PC-3 (cell line): ENCODE data around the gene TSC22D4. TPM values are rescaled to one million over a fixed set of nuclear protein-coding genes. Genes with fewer than 3 reads are reported as not detected.

Experiments used
- ATAC-seq: fragments of 200-7000 bp; cut with Tn5 transposase; 2 replicates; pipeline ENCODE4 v1.9.1; 2020; ENCODE audit warnings: mild to moderate bottlenecking, moderate library complexity
- BruUV-seq: library from RNA; stranded (reverse); fragments of 400-500 nt; replicated peaks from 2 replicates; lab custom pipeline; 2021; lab: Mats Ljungman, UMichigan
- CTCF ChIA-PET: fragments of 300-600 bp; sonication (Branson Sonifier 250); formaldehyde crosslinking; loops from one replicate; lab custom pipeline; 2022; ENCODE audit warnings: antibody characterized with exemption; lab: Charles Lee
- POLR2A ChIA-PET: fragments of 300-600 bp; sonication (Branson Sonifier 250); formaldehyde crosslinking; loops from one replicate; lab custom pipeline; 2022; ENCODE audit warnings: antibody characterized with exemption; ENCODE audit not compliant: unreplicated experiment; lab: Charles Lee
- DNase-seq: peaks from one replicate; pipeline ENCODE4 v3.0.0-alpha.2; 2015
- H2AFZ ChIP-seq: fragments of 300-600 bp; sonication (generic); 2 replicates; pipeline ENCODE4 v1.6.0; 2016; ENCODE audit warnings: antibody characterized with exemption, low read length
- H3F3A ChIP-seq: fragments of 300-600 bp; sonication (generic); one replicate; pipeline ENCODE4 v1.6.0; 2017; ENCODE audit warnings: antibody characterized with exemption, low read length, control low read depth, mild to moderate bottlenecking; ENCODE audit not compliant: unreplicated experiment
- H3K27ac ChIP-seq: fragments of 300-600 bp; sonication (generic); 2 replicates; pipeline ENCODE4 v1.5.1; 2016; ENCODE audit warnings: mild to moderate bottlenecking, low read length
- H3K27me3 ChIP-seq: fragments of 300-600 bp; sonication (generic); 2 replicates; pipeline ENCODE4 v1.6.1; 2016; ENCODE audit warnings: low read length, mixed read lengths
- H3K36me3 ChIP-seq: fragments of 300-600 bp; sonication (generic); 2 replicates; pipeline ENCODE4 v1.6.1; 2016; ENCODE audit warnings: low read depth, mixed run types, low read length, mixed read lengths
- H3K4me1 ChIP-seq: fragments of 300-600 bp; sonication (generic); 2 replicates; pipeline ENCODE4 v1.5.1; 2016; ENCODE audit warnings: low read length; ENCODE audit not compliant: insufficient read depth
- H3K4me2 ChIP-seq: fragments of 300-600 bp; sonication (generic); 2 replicates; pipeline ENCODE4 v1.6.0; 2016; ENCODE audit warnings: low read length
- H3K4me3 ChIP-seq: fragments of 300-600 bp; sonication (generic); 2 replicates; pipeline ENCODE4 v1.5.1; 2016; ENCODE audit warnings: mild to moderate bottlenecking, low read length, mixed read lengths
- H3K79me2 ChIP-seq: fragments of 300-600 bp; sonication (generic); 2 replicates; pipeline ENCODE4 v1.6.1; 2017; ENCODE audit warnings: low read length, mixed read lengths
- H3K9ac ChIP-seq: fragments of 300-600 bp; sonication (generic); 2 replicates; pipeline ENCODE4 v1.6.0; 2016; ENCODE audit warnings: mild to moderate bottlenecking, low read length
- H3K9me2 ChIP-seq: fragments of 300-600 bp; sonication (generic); replicated peaks from 2 replicates; pipeline ENCODE4 v1.6.1; 2016; ENCODE audit warnings: mixed run types, low read length, mixed read lengths
- H3K9me3 ChIP-seq: fragments of 300-600 bp; sonication (generic); 2 replicates; pipeline ENCODE4 v1.6.1; 2016; ENCODE audit warnings: low read length, mixed read lengths
- H4K20me1 ChIP-seq: fragments of 300-600 bp; sonication (generic); 2 replicates; pipeline ENCODE4 v1.6.1; 2016; ENCODE audit warnings: low read length, mixed read lengths
- EZH2 ChIP-seq: fragments of 300-600 bp; sonication (generic); IDR thresholded peaks from one replicate; pipeline ENCODE4 v1.6.1; 2017; ENCODE audit warnings: antibody characterized with exemption, mild to moderate bottlenecking, low read length; ENCODE audit not compliant: unreplicated experiment
- EZH2phosphoT487 ChIP-seq: fragments of 300-600 bp; sonication (generic); IDR thresholded peaks from 2 replicates; pipeline ENCODE4 v1.6.1; 2018; ENCODE audit warnings: mild to moderate bottlenecking, antibody characterized with exemption, low read length, borderline replicate concordance
- intact Hi-C: fragments of 100-400 bp; cut with micrococcal nuclease; formaldehyde crosslinking; loops from 2 replicates; pipeline ENCODE4 v1.9.0; 2023
- total RNA-seq: library from RNA; depleted of rRNA; stranded (reverse); fragments of >200 nt; gene quantifications from 2 replicates; pipeline ENCODE4 v1.2.3, GENCODE V29; 2014
- TF ChIP-seq, protein P1 (sequence below): fragments of 300-600 bp; sonication (generic); conservative IDR thresholded peaks from 2 replicates; pipeline ENCODE4 v1.5.1; 2017; ENCODE audit warnings: antibody characterized with exemption, low read depth, mild to moderate bottlenecking, low read length

The TSC22D4 gene
- total RNA-seq, 1 experiment from 2014 or later = 57.1 TPM

DNA sequence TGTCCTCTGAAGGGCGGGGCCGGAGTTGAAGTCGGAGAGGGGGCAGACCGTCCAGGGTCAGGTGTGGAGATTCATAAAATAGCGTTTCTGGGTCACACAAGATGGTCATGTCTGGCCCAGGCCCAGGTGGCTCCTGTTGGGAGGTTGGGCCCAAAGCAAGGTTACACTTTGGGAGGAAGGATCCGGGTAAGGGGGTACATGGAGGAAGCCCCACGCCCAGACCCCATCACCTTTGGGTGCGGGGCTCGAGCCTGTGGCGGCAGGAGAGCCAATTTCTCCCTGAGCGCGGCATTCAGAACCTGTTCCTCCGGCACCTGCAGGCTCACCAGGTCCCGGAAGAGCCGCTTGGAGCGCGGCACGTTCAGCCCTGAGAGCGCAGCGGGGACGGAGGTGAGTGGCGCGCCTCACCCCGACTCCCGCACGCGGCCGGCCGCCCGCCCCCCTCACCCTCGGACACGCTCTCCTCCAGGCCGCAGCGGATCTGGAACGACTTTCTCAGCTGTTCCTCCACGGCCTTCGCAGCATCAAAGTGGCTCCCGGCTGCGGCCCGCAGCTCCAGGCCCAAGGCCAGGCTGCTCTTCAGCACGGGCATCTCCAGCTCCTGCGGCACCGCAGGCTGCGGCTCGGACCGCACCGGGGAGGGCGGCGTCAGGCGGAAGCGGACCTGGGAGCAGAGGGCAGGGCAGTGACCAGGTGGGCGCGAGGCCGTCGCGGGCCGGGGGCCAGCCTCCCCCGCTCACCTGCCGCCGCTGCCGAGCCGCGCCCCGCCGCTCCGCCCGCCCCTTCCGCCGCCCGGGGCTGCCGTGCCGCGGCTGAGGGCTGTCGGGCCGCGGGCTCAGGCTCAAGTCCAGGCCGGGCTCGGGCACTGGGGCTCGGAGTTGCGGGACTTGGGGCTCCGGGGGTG lies 43.4 kb downstream of the TSC22D4 start:
- BruUV-seq = TSS peak; percentile 54
- POLR2A ChIA-PET = interaction anchor here (1.0 kb wide), 1 partner anchor 177 kb away, joined by 4 read pairs; the partner anchor contains the start of gene MOSPD3
- H3K79me2 ChIP-seq = peaks cover 52% of the 10 kb centered on the region
- H3K27ac ChIP-seq = peak overlapping the region; percentile 82
- H3K36me3 ChIP-seq = peaks cover 22% of the 10 kb centered on the region
- CTCF ChIA-PET = interaction anchor here (0.5 kb wide), 1 partner anchor 11 kb away, joined by 6 read pairs; no protein-coding TSS in a partner anchor
- H3K4me3 ChIP-seq = peak overlapping the region; percentile 97
- H3K9ac ChIP-seq = peak overlapping the region; percentile 86
- H3K4me2 ChIP-seq = peak overlapping the region; percentile 97
- intact Hi-C loops = no loop called here
- ATAC-seq (peak; percentile 54), DNase-seq (peak; percentile 37)
- peak overlapping the region; percentile 72 for H2AFZ ChIP-seq
- no peaks in the 10 kb centered on the region for H4K20me1 ChIP-seq
- peaks cover 30% of the 10 kb centered on the region for H3K4me1 ChIP-seq
- no peaks in the 10 kb centered on the region for H3K9me2 ChIP-seq
- peak; percentile 55; the same call in 1 of the 2 replicates for TF ChIP-seq EZH2phosphoT487
- TF ChIP-seq, protein P1, sequence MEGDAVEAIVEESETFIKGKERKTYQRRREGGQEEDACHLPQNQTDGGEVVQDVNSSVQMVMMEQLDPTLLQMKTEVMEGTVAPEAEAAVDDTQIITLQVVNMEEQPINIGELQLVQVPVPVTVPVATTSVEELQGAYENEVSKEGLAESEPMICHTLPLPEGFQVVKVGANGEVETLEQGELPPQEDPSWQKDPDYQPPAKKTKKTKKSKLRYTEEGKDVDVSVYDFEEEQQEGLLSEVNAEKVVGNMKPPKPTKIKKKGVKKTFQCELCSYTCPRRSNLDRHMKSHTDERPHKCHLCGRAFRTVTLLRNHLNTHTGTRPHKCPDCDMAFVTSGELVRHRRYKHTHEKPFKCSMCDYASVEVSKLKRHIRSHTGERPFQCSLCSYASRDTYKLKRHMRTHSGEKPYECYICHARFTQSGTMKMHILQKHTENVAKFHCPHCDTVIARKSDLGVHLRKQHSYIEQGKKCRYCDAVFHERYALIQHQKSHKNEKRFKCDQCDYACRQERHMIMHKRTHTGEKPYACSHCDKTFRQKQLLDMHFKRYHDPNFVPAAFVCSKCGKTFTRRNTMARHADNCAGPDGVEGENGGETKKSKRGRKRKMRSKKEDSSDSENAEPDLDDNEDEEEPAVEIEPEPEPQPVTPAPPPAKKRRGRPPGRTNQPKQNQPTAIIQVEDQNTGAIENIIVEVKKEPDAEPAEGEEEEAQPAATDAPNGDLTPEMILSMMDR = no peak
- H3K27me3 ChIP-seq = no peaks in the 10 kb centered on the region
- no peaks in the 10 kb centered on the region for H3K9me3 ChIP-seq
- peaks cover 9% of the 10 kb centered on the region for H3F3A ChIP-seq

DNA sequence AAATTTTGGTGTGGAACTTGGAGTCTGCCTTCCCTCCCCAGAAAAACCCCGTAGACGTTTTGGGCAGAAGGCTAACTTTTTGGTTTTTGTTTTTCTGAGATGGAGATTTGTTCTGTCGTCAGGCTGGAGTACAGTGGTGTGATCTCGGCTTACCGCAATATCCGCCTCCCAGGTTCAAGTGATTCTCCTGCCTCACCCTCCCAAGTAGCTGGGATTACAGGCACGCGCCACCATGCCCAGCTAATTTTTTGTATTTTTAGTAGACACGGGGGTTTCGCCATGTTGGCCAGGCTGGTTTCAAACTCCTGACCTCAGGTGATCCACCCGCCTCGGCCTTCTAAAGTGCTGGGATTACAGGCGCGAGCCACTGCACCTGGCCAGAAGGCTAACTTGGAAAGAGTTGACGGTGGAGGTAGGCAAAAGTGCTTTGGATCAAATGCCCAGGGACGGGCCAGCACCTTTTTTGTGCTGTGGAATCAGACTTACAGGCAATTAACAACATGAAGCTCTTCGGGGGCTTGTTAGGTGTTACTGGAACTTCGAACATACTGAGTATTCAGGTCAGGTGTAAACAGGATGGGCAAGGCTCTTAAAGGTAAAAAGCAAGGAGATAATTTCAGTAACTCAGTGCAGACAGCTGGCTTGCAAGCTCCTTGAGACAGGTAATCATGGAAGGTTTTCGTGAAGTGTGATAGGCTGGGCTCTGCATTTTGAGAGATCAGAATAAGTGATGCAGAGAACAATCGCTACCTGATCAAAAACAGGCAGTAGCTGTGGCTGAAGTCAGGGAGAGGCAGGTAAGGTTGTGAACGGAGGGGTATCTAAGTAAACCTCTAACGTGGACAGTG lies 44.5 kb downstream of the TSC22D4 start:
- DNase-seq (no peak), ATAC-seq (no peak)
- CTCF ChIA-PET = no interaction called here
- H3K9me2 ChIP-seq = no peaks in the 10 kb centered on the region
- TF ChIP-seq EZH2 = no peak
- TF ChIP-seq EZH2phosphoT487 = no peak
- TF ChIP-seq, protein P1 = no peak
- H3K4me2 ChIP-seq = peak overlapping the region; percentile 97
- peak overlapping the region; percentile 97 for H3K4me3 ChIP-seq
- no peak overlapping the region for H2AFZ ChIP-seq
- H3F3A ChIP-seq = peaks cover 9% of the 10 kb centered on the region
- no peaks in the 10 kb centered on the region for H4K20me1 ChIP-seq
- H3K9ac ChIP-seq = peak overlapping the region; percentile 86
- H3K4me1 ChIP-seq = peaks cover 34% of the 10 kb centered on the region
- no peaks in the 10 kb centered on the region for H3K27me3 ChIP-seq
- no peaks in the 10 kb centered on the region for H3K9me3 ChIP-seq
- no peak overlapping the region for H3K27ac ChIP-seq
- intact Hi-C loops = no loop called here
- POLR2A ChIA-PET = interaction anchor here (0.5 kb wide), 1 partner anchor 1882 kb away, joined by 3 read pairs; no protein-coding TSS in a partner anchor
- peaks cover 22% of the 10 kb centered on the region for H3K36me3 ChIP-seq
- BruUV-seq = no TSS peak
- peaks cover 64% of the 10 kb centered on the region for H3K79me2 ChIP-seq
